B cell (primary cell): ENCODE measurements around the gene ZFYVE19. TPM values are rescaled to one million over a fixed set of nuclear protein-coding genes. Genes with fewer than 3 reads are reported as not detected.

ENCODE experiments used
- ATAC-seq: fragments of 200-7000 bp; cut with Tn5 transposase; one replicate; pipeline ENCODE4 v1.10.0; 2021; ENCODE audit warnings: low read depth, mild to moderate bottlenecking, moderate number of reproducible peaks, moderate library complexity
- CTCF ChIA-PET: fragments of 350-600 bp; sonication (Branson Sonifier 250); formaldehyde crosslinking; loops from one replicate; lab custom pipeline; 2021; ENCODE audit warnings: antibody characterized with exemption, inconsistent platforms; lab: Charles Lee
- POLR2A ChIA-PET: fragments of 350-600 bp; sonication (Branson Sonifier 250); formaldehyde crosslinking; loops from one replicate; lab custom pipeline; 2021; ENCODE audit warnings: antibody characterized with exemption; lab: Charles Lee
- DNase-seq: peaks from one replicate; pipeline ENCODE4 v3.0.0; 2013
- H2AFZ ChIP-seq: 2 replicates; pipeline ENCODE4 v1.6.1; 2012; ENCODE audit warnings: mild to moderate bottlenecking, low read depth, low read length; ENCODE audit not compliant: insufficient read depth, poor library complexity, severe bottlenecking
- H3K27ac ChIP-seq, 2 donors: 1 replicate in 1 of 2; 2 replicates in 1 of 2; pipeline ENCODE4 v1.5.1; 2012 to 2013; ENCODE audit warnings: low read length in 2 of 2, mild to moderate bottlenecking in 2 of 2, moderate library complexity in 1 of 2
- H3K27me3 ChIP-seq, 4 experiments: fragments of 200-600 bp in 1 of 4; sonication (generic) in 1 of 4; replicated peaks in 1 of 4; 1 replicate in 2 of 4; 2 replicates in 2 of 4; pipeline versions ENCODE4 v1.6.1 to v1.7.0; 2013 to 2016; ENCODE audit warnings: low read length in 3 of 4, mild to moderate bottlenecking in 2 of 4, mixed read lengths in 1 of 4, moderate library complexity in 1 of 4; ENCODE audit not compliant: insufficient read depth in 4 of 4, control insufficient read depth in 3 of 4; ENCODE audit errors: control extremely low read depth in 1 of 4
- H3K36me3 ChIP-seq, 2 experiments: replicated peaks in 1 of 2; 1 replicate in 1 of 2; 2 replicates in 1 of 2; pipeline versions ENCODE4 v1.6.1 to v1.7.1; 2013; ENCODE audit warnings: low read length in 1 of 2; ENCODE audit not compliant: insufficient read depth in 2 of 2, control insufficient read depth in 1 of 2; ENCODE audit errors: control extremely low read depth in 1 of 2, extremely low read depth in 1 of 2
- H3K4me1 ChIP-seq, 2 donors: fragments of 200-600 bp in 1 of 2; sonication (generic) in 1 of 2; 1 replicate in 1 of 2; 2 replicates in 1 of 2; pipeline versions ENCODE4 v1.5.1 to v1.6.1; 2013 to 2017; ENCODE audit warnings: low read length in 2 of 2; ENCODE audit not compliant: control insufficient read depth in 2 of 2, insufficient read depth in 2 of 2
- H3K4me2 ChIP-seq: replicated peaks from 2 replicates; pipeline ENCODE3; 2012; ENCODE audit warnings: mild to moderate bottlenecking, low read depth, low read length; ENCODE audit not compliant: poor library complexity, severe bottlenecking
- H3K4me3 ChIP-seq, 5 experiments: fragments of 200-600 bp in 1 of 5; sonication (generic) in 1 of 5; 1 replicate in 3 of 5; 2 replicates in 2 of 5; pipeline versions ENCODE4 v1.5.1 to v1.7.0; 2011 to 2016; ENCODE audit warnings: low read length in 4 of 5, mild to moderate bottlenecking in 4 of 5, low read depth in 2 of 5, control low read depth in 1 of 5, moderate library complexity in 1 of 5; ENCODE audit not compliant: insufficient read depth in 1 of 5; ENCODE audit errors: control extremely low read depth in 1 of 5, extremely low read depth in 1 of 5
- H3K79me2 ChIP-seq: fragments of 200-600 bp; sonication (generic); one replicate; pipeline ENCODE4 v1.6.0; 2016; ENCODE audit warnings: low read length; ENCODE audit not compliant: control insufficient read depth, insufficient read depth
- H3K9ac ChIP-seq: fragments of 200-600 bp; sonication (generic); 2 replicates; pipeline ENCODE4 v1.6.1; 2017; ENCODE audit warnings: mild to moderate bottlenecking, low read length, moderate library complexity
- H3K9me3 ChIP-seq, 3 donors: one replicate each; pipeline versions ENCODE4 v1.6.1 to v1.7.1; 2013; ENCODE audit warnings: low read length in 2 of 3; ENCODE audit not compliant: control insufficient read depth in 2 of 3, insufficient read depth in 1 of 3; ENCODE audit errors: control extremely low read depth in 1 of 3
- H4K20me1 ChIP-seq: 2 replicates; pipeline ENCODE4 v1.6.0; 2012; ENCODE audit warnings: mild to moderate bottlenecking, low read length; ENCODE audit not compliant: insufficient read depth, control insufficient read depth, poor library complexity, severe bottlenecking
- H3K27ac Mint-ChIP-seq: one replicate; pipeline ENCODE4 v1.8.0; 2021; ENCODE audit warnings: mixed read lengths
- H3K27me3 Mint-ChIP-seq: one replicate; pipeline ENCODE4 v1.8.0; 2021; ENCODE audit warnings: mixed read lengths
- H3K4me1 Mint-ChIP-seq: one replicate; pipeline ENCODE4 v1.8.0; 2021; ENCODE audit warnings: mixed read lengths
- H3K4me3 Mint-ChIP-seq: one replicate; pipeline ENCODE4 v1.8.0; 2021; ENCODE audit warnings: mixed read lengths
- H3K9me3 Mint-ChIP-seq: one replicate; pipeline ENCODE4 v1.8.0; 2022; ENCODE audit warnings: mixed read lengths; ENCODE audit not compliant: insufficient read depth
- EZH2 ChIP-seq: IDR thresholded peaks from 2 replicates; pipeline ENCODE4 v1.6.1; 2012; ENCODE audit warnings: borderline replicate concordance, low read depth, mild to moderate bottlenecking, moderate library complexity, low read length; ENCODE audit not compliant: insufficient read depth, poor library complexity, severe bottlenecking
- WGBS: methylation state at CpG from one replicate; pipeline ENCODE4 v1.1.5; 2013; ENCODE audit warnings: missing lambda C conversion rate; ENCODE audit not compliant: insufficient coverage; 5-methylcytosine and 5-hydroxymethylcytosine counted together
- intact Hi-C: fragments of 100-400 bp; cut with micrococcal nuclease; formaldehyde crosslinking; loops from one replicate; pipeline ENCODE4 v1.10.0; 2022
- polyA plus RNA-seq: library from polyadenylated mRNA; depleted of rRNA; stranded (reverse); fragments of >200 nt; gene quantifications from 2 replicates; pipeline ENCODE4 v1.2.3, GENCODE V29; 2012
- total RNA-seq, 2 donors: library from RNA; stranded (reverse); fragments of 120-200 nt in 1 of 2; gene quantifications; 1 replicate in 1 of 2; 2 replicates in 1 of 2; pipeline versions ENCODE4 v1.2.3 to v1.2.4, GENCODE V29; 2013 to 2022
- TF ChIP-seq, protein P1 (sequence below): fragments of 200-600 bp; IDR thresholded peaks from one replicate; pipeline ENCODE4 v1.8.0; 2022; ENCODE audit warnings: antibody characterized with exemption, mild to moderate bottlenecking

ZFYVE19 gene
- total and polyA plus RNA-seq, 2 donors (not counting 1 experiment from before 2014, with no cell fraction given): 29.4 to 60.5 TPM

DNA sequence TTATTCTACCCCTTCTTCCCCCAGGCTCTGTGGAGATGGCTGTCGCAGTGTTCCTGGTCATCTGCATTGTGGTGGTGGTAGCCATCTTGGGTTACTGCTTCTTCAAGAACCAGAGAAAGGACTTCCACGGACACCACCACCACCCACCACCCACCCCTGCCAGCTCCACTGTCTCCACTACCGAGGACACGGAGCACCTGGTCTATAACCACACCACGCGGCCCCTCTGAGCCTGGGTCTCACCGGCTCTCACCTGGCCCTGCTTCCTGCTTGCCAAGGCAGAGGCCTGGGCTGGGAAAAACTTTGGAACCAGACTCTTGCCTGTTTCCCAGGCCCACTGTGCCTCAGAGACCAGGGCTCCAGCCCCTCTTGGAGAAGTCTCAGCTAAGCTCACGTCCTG, 49.9 kb downstream of the ZFYVE19 start:
- H3K4me3 ChIP-seq: no peak overlapping the region
- H3K79me2 ChIP-seq: no peaks in the 10 kb centered on the region
- intact Hi-C loops: loop anchor here (1.0 to 5.0 kb wide), 3 partner anchors 38 to 329 kb away; partner anchors contain the start of gene VPS18
- DNase-seq (no peak), ATAC-seq (no peak)
- ChIA-PET CTCF (interaction anchor here (0.6 to 7.3 kb wide), 11 partner anchors 8 to 332 kb away, joined by 3 to 189 read pairs (median 21); partner anchors contain the start of gene SPINT1), POLR2A (interaction anchor here (0.7 to 2.9 kb wide), 2 partner anchors 35 to 37 kb away, joined by 3 to 9 read pairs; partner anchors contain the start of gene VPS18)
- no peak overlapping the region for H3K27ac Mint-ChIP-seq
- H2AFZ ChIP-seq: no peak overlapping the region
- peaks cover 12% of the 10 kb centered on the region for H3K4me1 Mint-ChIP-seq
- no peak overlapping the region for H3K4me2 ChIP-seq
- H3K9ac ChIP-seq: no peak overlapping the region
- H4K20me1 ChIP-seq: no peaks in the 10 kb centered on the region
- WGBS: 89% methylated on average over 8 of the region's 8 CpGs
- no peaks in the 10 kb centered on the region for H3K9me3 ChIP-seq
- no peaks in the 10 kb centered on the region for H3K36me3 ChIP-seq
- no peaks in the 10 kb centered on the region for H3K27me3 ChIP-seq
- no peak overlapping the region for H3K27ac ChIP-seq
- no peaks in the 10 kb centered on the region for H3K27me3 Mint-ChIP-seq
- peaks cover 0 to 10% of the 10 kb centered on the region in 2 donors for H3K4me1 ChIP-seq
- TF ChIP-seq EZH2: no peak
- TF ChIP-seq, protein P1, sequence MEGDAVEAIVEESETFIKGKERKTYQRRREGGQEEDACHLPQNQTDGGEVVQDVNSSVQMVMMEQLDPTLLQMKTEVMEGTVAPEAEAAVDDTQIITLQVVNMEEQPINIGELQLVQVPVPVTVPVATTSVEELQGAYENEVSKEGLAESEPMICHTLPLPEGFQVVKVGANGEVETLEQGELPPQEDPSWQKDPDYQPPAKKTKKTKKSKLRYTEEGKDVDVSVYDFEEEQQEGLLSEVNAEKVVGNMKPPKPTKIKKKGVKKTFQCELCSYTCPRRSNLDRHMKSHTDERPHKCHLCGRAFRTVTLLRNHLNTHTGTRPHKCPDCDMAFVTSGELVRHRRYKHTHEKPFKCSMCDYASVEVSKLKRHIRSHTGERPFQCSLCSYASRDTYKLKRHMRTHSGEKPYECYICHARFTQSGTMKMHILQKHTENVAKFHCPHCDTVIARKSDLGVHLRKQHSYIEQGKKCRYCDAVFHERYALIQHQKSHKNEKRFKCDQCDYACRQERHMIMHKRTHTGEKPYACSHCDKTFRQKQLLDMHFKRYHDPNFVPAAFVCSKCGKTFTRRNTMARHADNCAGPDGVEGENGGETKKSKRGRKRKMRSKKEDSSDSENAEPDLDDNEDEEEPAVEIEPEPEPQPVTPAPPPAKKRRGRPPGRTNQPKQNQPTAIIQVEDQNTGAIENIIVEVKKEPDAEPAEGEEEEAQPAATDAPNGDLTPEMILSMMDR: no peak
- no peaks in the 10 kb centered on the region for H3K9me3 Mint-ChIP-seq
- no peak overlapping the region for H3K4me3 Mint-ChIP-seq

GRCh38 chr15:40857601-40858341, 50.9 kb downstream of the ZFYVE19 start:
- 31% methylated on average over 9 of the region's 15 CpGs for WGBS

More at GRCh38 chr15:40857601-40858341, 50.9 kb downstream of the ZFYVE19 start:
- H3K9me3 ChIP-seq: no peaks in the 10 kb centered on the region
- no peak overlapping the region for H3K4me3 ChIP-seq
- no peaks in the 10 kb centered on the region for H3K27me3 ChIP-seq
- H3K4me1 ChIP-seq: peaks cover 0 to 10% of the 10 kb centered on the region in 2 donors
- CTCF ChIA-PET: interaction anchor here (0.6 to 7.3 kb wide), 36 partner anchors 9 to 1240 kb away, joined by 3 to 189 read pairs (median 4); partner anchors contain the start of genes INO80, RAD51 and SPINT1
- H3K9ac ChIP-seq: no peak overlapping the region
- H3K36me3 ChIP-seq: no peaks in the 10 kb centered on the region
- no peaks in the 10 kb centered on the region for H3K9me3 Mint-ChIP-seq
- H3K79me2 ChIP-seq: no peaks in the 10 kb centered on the region
- no peak overlapping the region for H3K4me3 Mint-ChIP-seq
- POLR2A ChIA-PET: interaction anchor here (0.5 to 2.9 kb wide), 4 partner anchors 34 to 389 kb away, joined by 4 to 9 read pairs (median 4); partner anchors contain the start of genes GCHFR and VPS18
- peak; percentile 82 for DNase-seq
- peak; percentile 95 for ATAC-seq
- intact Hi-C loops: loop anchor here (1.0 to 5.0 kb wide), 3 partner anchors 37 to 328 kb away; partner anchors contain the start of gene VPS18
- H3K4me1 Mint-ChIP-seq: peaks cover 12% of the 10 kb centered on the region
- TF ChIP-seq EZH2: no peak
- TF ChIP-seq, protein P1: peak; percentile 93
- H3K27ac Mint-ChIP-seq: no peak overlapping the region
- no peak overlapping the region for H3K4me2 ChIP-seq
- peak overlapping the region; percentile 44 for H2AFZ ChIP-seq
- no peaks in the 10 kb centered on the region for H4K20me1 ChIP-seq
- no peak overlapping the region for H3K27ac ChIP-seq
- H3K27me3 Mint-ChIP-seq: no peaks in the 10 kb centered on the region
